ENCODE measurements around the gene COL5A1. TPM values are rescaled to one million over a fixed set of nuclear protein-coding genes. Genes with fewer than 3 reads are reported as not detected.

The COL5A1 gene
- total and polyA plus RNA-seq, 2 donors (not counting 1 experiment from before 2014, with no cell fraction given) = 72.8 to 109 TPM

GRCh38 chr9:134768332-134768708 is 126.7 kb downstream of the COL5A1 start:
- Histone ChIP-seq H4K20me1 (ENCODE audit: control insufficient read depth, extremely low read depth, insufficient read depth, low read length) (no peaks in the 10 kb centered on the region), H3K4me2 (ENCODE audit: extremely low read depth, insufficient read depth, low read length) (no peak overlapping the region), H3K36me3 (ENCODE audit: control insufficient read depth, insufficient read depth, low read length) (peaks cover 43% of the 10 kb centered on the region), H3K4me1 (ENCODE audit: control insufficient read depth, extremely low read depth, insufficient read depth, low read length) (no peaks in the 10 kb centered on the region), H3K9ac (ENCODE audit: insufficient read depth, low read length) (no peak overlapping the region), H2AFZ (ENCODE audit: low read length) (no peak overlapping the region), H3K79me2 (ENCODE audit: control insufficient read depth, insufficient read depth, low read length) (no peaks in the 10 kb centered on the region), H3K4me3 (replicated peaks in 1 of 4; ENCODE audit: control extremely low read depth in 1 of 4, insufficient read depth in 1 of 4, low read depth in 3 of 4, low read length in 4 of 4) (no peak overlapping the region), H3K27ac (ENCODE audit: insufficient read depth, low read length) (no peak overlapping the region), H3K27me3 (ENCODE audit: control insufficient read depth, insufficient read depth, low read length) (no peaks in the 10 kb centered on the region), H3K9me3 (ENCODE audit: control insufficient read depth, insufficient read depth, low read depth, low read length) (no peaks in the 10 kb centered on the region)
- no peak for DNase-seq (ENCODE audit: low read depth in 2 of 2)
- TF ChIP-seq CTCF (conservative IDR thresholded peaks at IDR 0.05 in 1 of 2, IDR thresholded peaks at IDR 0.05 in 1 of 2; ENCODE audit: low read depth in 1 of 2, low read length in 2 of 2) = no peak
- TF ChIP-seq EZH2 (IDR thresholded peaks at IDR 0.05; ENCODE audit: low read length, missing control alignments) = no peak

- H4K20me1 ChIP-seq (ENCODE audit: control insufficient read depth, extremely low read depth, insufficient read depth, low read length) = no peaks in the 10 kb centered on the region
Measured at GRCh38 chr9:134768709-134769351, 127.2 kb downstream of the COL5A1 start.

More at GRCh38 chr9:134768709-134769351, 127.2 kb downstream of the COL5A1 start:
- TF ChIP-seq CTCF (conservative IDR thresholded peaks at IDR 0.05 in 1 of 2, IDR thresholded peaks at IDR 0.05 in 1 of 2; ENCODE audit: low read depth in 1 of 2, low read length in 2 of 2) (no peak), EZH2 (IDR thresholded peaks at IDR 0.05; ENCODE audit: low read length, missing control alignments) (no peak)
- Histone ChIP-seq H3K9me3 (ENCODE audit: control insufficient read depth, insufficient read depth, low read depth, low read length) (no peaks in the 10 kb centered on the region), H3K4me3 (replicated peaks in 1 of 4; ENCODE audit: control extremely low read depth in 1 of 4, insufficient read depth in 1 of 4, low read depth in 3 of 4, low read length in 4 of 4) (no peak overlapping the region), H3K4me2 (ENCODE audit: extremely low read depth, insufficient read depth, low read length) (no peak overlapping the region), H3K4me1 (ENCODE audit: control insufficient read depth, extremely low read depth, insufficient read depth, low read length) (no peaks in the 10 kb centered on the region), H3K27me3 (ENCODE audit: control insufficient read depth, insufficient read depth, low read length) (no peaks in the 10 kb centered on the region), H3K27ac (ENCODE audit: insufficient read depth, low read length) (peak overlapping the region; percentile 23), H3K9ac (ENCODE audit: insufficient read depth, low read length) (no peak overlapping the region), H3K36me3 (ENCODE audit: control insufficient read depth, insufficient read depth, low read length) (peaks cover 48% of the 10 kb centered on the region), H3K79me2 (ENCODE audit: control insufficient read depth, insufficient read depth, low read length) (no peaks in the 10 kb centered on the region), H2AFZ (ENCODE audit: low read length) (no peak overlapping the region)
- no peak for DNase-seq (ENCODE audit: low read depth in 2 of 2)

Data from fibroblast of lung (primary cell).